DMS79 (cell line): Measurements from ENCODE around the gene BRCA1.
"Not testable (repeated sequence)": the region's sequence is repeated elsewhere in the genome, so short reads cannot be mapped to it uniquely, and the experiment has no call there.

Experiments
- DNase-seq: peaks from one replicate; lab custom pipeline; 2025; lab: John Stamatoyannopoulos, UW

Gene BRCA1

GRCh38 chr17:43134774-43135453, 9.8 kb upstream of the BRCA1 start:
- DNase-seq, result no peak

- not testable (repeated sequence) for DNase-seq
Observed at GRCh38 chr17:43133439-43133838, 8.3 kb upstream of the BRCA1 start.

GRCh38 chr17:43132117-43132516, 7.0 kb upstream of the BRCA1 start:
- no peak for DNase-seq

- DNase-seq, result no peak
Observed at GRCh38 chr17:43129671-43130010, 4.5 kb upstream of the BRCA1 start.

GRCh38 chr17:43127333-43127876, 2.2 kb upstream of the BRCA1 start:
- not testable (repeated sequence) for DNase-seq

GRCh38 chr17:43126911-43127290, 1.7 kb upstream of the BRCA1 start:
- no peak for DNase-seq

GRCh38 chr17:43125967-43126910, 1.1 kb upstream of the BRCA1 start:
- DNase-seq, result no peak

GRCh38 chr17:43118679-43119615, 6.2 kb downstream of the BRCA1 start:
- no peak for DNase-seq

GRCh38 chr17:43114151-43114552, 11.0 kb downstream of the BRCA1 start:
- no peak for DNase-seq

GRCh38 chr17:43106552-43106951, 18.6 kb downstream of the BRCA1 start:
- DNase-seq, result peak; percentile 20

GRCh38 chr17:43105146-43105545, 20.0 kb downstream of the BRCA1 start:
- DNase-seq, result no peak

- DNase-seq, result no peak
Observed at GRCh38 chr17:43104665-43105064, 20.5 kb downstream of the BRCA1 start.

- DNase-seq, result not testable (repeated sequence)
Observed at GRCh38 chr17:43095364-43095763, 29.8 kb downstream of the BRCA1 start.

- no peak for DNase-seq
Observed at GRCh38 chr17:43094129-43094835, 30.9 kb downstream of the BRCA1 start.

GRCh38 chr17:43092901-43093300, 32.3 kb downstream of the BRCA1 start:
- no peak for DNase-seq

GRCh38 chr17:43090022-43090421, 35.1 kb downstream of the BRCA1 start:
- no peak for DNase-seq

- no peak for DNase-seq
Observed at GRCh38 chr17:43085474-43085873, 39.7 kb downstream of the BRCA1 start.

- no peak for DNase-seq
Observed at GRCh38 chr17:43079641-43080302, 45.4 kb downstream of the BRCA1 start.

GRCh38 chr17:43074869-43075268, 50.3 kb downstream of the BRCA1 start:
- DNase-seq, result no peak

- no peak for DNase-seq
Observed at GRCh38 chr17:43070872-43071271, 54.3 kb downstream of the BRCA1 start.

- DNase-seq, result no peak
Observed at GRCh38 chr17:43070257-43070656, 54.9 kb downstream of the BRCA1 start.
